Sigmoid colon (tissue), 4 donors: Measurements from ENCODE around the gene BZW1.

ENCODE experiments used
- CTCF ChIP-seq, 4 experiments: fragments of 450-650 bp in 3 of 4; fragments of 200-600 bp in 1 of 4; IDR thresholded peaks; one replicate each; pipeline ENCODE4 v1.5.1; 2016 to 2019; ENCODE audit warnings: antibody characterized with exemption in 4 of 4, mild to moderate bottlenecking in 3 of 4, moderate library complexity in 2 of 4
- EP300 ChIP-seq, 4 donors: sonication (generic); formaldehyde crosslinking; IDR thresholded peaks; one replicate each; pipeline ENCODE4 v1.6.1; 2017; ENCODE audit warnings: antibody characterized with exemption in 4 of 4
- POLR2A ChIP-seq, 2 donors: fragments of 450-650 bp; IDR thresholded peaks; one replicate each; pipeline ENCODE4 v1.6.1; 2016; ENCODE audit warnings: antibody characterized with exemption in 2 of 2, mild to moderate bottlenecking in 2 of 2, moderate library complexity in 2 of 2
- POLR2AphosphoS5 ChIP-seq, 4 donors: sonication (generic); formaldehyde crosslinking; IDR thresholded peaks; one replicate each; pipeline ENCODE4 v1.6.1; 2017; ENCODE audit warnings: antibody characterized with exemption in 4 of 4

- no peak for TF ChIP-seq POLR2AphosphoS5 (IDR thresholded peaks at IDR 0.05)
- no peak for TF ChIP-seq CTCF (IDR thresholded peaks at IDR 0.05)
- no peak for TF ChIP-seq POLR2A (IDR thresholded peaks at IDR 0.05)
- no peak for TF ChIP-seq EP300 (IDR thresholded peaks at IDR 0.05)
These were observed 2.0 kb upstream of the BZW1 start for GRCh38 chr2:200809506-200810251.
